SHP77 (cell line): ENCODE measurements around the gene ATP6V0D1.
A peak's percentile ranks its signal among the peaks of the same experiment; 100 is the strongest.

Experiments
- DNase-seq, 2 experiments: peaks; one replicate each; lab custom pipeline; 2025; lab: John Stamatoyannopoulos, UW

The ATP6V0D1 gene

GRCh38 chr16:67407176-67407787 is 73.7 kb downstream of the ATP6V0D1 start:
- DNase-seq = no peak

GRCh38 chr16:67406111-67406971 is 74.6 kb downstream of the ATP6V0D1 start:
- no peak for DNase-seq

- DNase-seq = no peak
Observed at GRCh38 chr16:67405336-67405735, 75.6 kb downstream of the ATP6V0D1 start.

- no peak for DNase-seq
Observed at GRCh38 chr16:67404740-67405226, 76.2 kb downstream of the ATP6V0D1 start.

GRCh38 chr16:67403976-67404555 is 76.9 kb downstream of the ATP6V0D1 start:
- no peak for DNase-seq

- no peak for DNase-seq
Observed at GRCh38 chr16:67400901-67401300, 80.1 kb downstream of the ATP6V0D1 start.

GRCh38 chr16:67399749-67400704 is 80.9 kb downstream of the ATP6V0D1 start:
- DNase-seq = peak; percentile 81 to 83

- DNase-seq = no peak
Observed at GRCh38 chr16:67399218-67399733, 81.7 kb downstream of the ATP6V0D1 start.

- no peak for DNase-seq
Observed at GRCh38 chr16:67398546-67399217, 82.3 kb downstream of the ATP6V0D1 start.

- peak in 1 of 2 experiments; percentile 12 for DNase-seq
Observed at GRCh38 chr16:67397812-67398545, 83.0 kb downstream of the ATP6V0D1 start.

GRCh38 chr16:67397036-67397801 is 83.7 kb downstream of the ATP6V0D1 start:
- DNase-seq = no peak

GRCh38 chr16:67396159-67397035 is 84.6 kb downstream of the ATP6V0D1 start:
- peak; percentile 87 to 91 for DNase-seq

- peak; percentile 65 to 71 for DNase-seq
Observed at GRCh38 chr16:67395458-67396158, 85.3 kb downstream of the ATP6V0D1 start.

GRCh38 chr16:67395105-67395457 is 85.9 kb downstream of the ATP6V0D1 start:
- no peak for DNase-seq

GRCh38 chr16:67394155-67395104 is 86.5 kb downstream of the ATP6V0D1 start:
- no peak for DNase-seq

- DNase-seq = no peak
Observed at GRCh38 chr16:67393788-67394154, 87.2 kb downstream of the ATP6V0D1 start.
